ENCODE data around the gene ABLIM2.

Gene ABLIM2

DNA sequence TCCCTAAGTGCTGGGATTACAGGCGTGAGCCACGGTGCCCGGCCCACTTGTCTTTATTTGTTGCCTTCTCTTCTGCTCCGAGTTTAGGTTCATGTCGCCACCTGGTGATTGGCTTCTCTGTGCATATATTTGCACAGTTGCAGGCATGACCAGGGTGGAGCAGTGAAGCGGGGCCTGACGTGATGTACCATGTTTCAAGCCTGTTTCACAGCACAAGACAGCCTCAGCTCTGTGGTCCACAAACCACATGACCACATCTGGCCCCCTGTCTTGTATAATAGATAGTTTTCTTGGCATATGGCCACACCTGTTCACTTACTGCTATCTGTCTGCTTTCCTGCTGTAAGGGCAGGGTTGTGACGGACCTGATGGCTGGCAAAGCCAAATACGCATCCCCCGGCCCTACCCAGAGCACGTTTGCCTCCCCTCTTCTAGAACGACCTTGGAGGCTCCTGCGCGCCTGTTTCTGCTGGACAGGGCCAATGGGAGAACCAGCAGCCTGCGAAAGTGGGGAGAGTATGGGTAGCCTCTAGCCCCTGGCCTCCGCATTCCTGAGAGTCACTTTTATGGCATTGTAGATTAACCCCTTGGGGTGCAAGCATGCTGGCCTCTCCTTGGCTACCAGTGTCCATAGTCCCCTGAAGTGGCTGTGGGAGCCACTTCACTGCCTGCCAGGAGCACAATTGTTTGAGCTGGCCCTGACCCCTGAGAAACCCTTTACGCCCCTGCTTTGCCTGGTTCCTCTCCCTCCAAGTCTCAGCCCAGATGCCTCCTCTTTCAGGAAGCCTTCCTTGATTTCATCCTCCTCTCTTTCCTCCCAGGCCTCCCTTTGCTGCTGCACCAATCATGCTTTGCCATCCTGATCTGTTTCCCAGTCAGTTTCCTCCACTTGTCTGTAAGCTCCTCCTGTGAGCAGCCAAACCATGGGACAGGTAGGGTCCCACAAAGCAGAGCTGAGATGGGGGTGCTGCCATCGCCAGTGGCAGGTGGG lies 34.4 kb upstream of the ABLIM2 start:
- peak; percentile 38 to 72 for DNase-seq

DNA sequence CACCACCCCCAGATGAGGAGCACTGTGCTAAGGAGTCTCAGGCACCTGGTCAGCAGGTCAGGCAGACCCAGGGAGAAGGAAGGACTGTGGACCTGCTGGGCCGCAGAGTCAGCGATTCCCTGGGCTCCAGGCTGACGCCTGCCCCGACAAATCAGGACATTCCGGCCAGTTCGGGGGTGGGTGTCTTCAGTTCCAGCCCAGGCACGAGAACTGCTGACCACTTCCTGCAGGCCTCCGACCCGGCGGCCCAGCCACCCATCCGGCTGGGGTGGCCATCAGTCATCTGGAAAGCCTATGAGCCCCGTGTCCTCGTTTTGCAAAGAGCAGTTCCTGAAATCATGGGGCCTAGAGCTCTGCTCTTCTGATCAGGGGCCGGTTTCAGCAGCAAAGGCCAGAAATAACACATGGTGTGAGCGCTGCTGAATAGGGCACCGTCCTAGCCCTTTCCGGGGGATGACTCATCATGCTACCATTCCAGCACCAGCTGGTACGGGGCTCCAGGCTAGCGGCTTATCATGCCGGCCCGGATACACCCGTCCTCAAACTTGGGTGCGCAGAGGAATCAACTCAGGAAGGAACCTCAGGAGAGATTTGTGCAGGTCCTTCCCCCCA lies 32.6 kb upstream of the ABLIM2 start:
- DNase-seq, result no peak

DNA sequence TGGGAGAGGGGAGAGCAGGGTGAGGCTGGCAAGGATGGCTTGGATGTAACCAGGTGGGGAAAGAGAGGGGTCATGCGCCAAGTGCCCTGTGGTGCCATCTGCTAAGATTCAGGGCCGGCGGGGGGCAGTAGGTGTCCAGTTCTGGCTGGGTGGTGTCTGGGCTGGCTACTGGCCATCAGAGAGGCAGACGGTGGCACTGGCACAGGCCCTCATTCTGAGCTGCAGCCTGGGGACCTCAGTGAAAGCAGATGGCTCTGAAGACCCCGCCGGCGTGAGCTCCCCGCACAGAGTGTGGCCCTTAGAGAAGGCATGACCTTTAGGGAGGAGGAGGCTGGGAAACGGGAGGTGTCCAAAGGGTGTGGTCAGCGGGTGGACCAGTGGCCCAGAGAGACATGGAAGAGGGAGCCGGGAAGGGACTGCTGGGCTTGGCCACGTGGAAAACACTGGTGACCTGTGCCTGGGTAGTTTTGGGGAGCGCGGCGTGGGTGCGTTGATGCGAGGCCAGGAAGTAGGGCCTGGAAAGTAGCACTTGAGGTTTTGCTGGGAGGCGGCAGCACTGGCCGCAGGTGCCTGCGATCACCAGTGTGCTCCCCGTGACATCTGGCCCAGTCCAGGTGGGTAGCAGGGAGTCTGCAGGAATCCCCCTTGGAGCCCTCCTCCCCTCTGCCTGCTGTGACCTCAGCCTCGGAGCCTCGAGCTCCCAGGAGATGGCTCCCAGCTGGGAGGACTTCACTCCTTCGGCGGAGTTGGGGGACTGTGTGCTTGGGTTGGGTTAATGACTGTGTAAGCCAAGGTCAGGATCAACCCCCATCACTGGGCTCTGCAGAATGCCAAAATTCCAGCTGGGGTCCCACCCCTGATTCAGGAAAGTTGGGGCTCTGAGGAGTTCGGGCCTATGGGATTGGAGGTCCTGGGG lies 31.2 kb upstream of the ABLIM2 start:
- DNase-seq, result peak; percentile 28 to 66

DNA sequence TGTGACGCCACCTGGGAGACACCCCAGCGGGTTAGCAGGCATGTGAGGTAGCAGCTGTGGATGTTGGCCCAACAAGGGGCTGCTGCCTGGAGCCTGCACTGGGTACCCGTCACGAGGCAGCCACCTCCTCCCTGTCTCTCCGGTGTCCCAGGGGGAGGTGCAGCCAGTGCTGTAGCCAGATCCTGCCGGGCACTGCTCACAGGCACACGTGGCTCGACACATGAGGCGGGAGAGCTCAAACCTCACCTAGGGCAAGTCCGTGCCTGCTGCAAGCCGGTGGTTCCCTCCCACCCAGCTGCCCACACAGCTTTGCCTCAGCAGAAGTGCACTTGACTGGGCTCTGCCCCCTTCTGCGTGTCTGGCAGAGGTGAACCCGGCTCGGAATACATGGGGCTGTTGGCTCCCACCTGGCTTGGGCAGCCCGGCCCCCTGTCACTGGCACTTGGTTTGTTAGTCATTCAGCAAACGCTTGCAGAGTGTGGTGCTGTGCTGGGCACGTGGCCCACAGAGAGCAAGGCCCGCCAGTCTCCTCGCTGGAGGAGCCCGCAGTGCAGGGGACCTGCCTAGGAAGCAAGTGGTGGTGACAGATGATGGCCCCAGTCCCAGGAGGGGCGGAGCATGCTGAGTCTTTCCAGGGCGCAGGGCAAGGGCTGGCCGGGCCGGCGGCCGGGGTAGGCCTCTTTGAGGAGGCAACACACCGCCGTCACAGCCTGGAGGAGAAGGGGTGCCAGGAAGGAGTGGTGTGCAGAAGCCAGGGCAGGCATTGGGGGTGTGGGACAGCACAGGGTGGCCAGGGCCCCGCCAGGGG lies 30.3 kb upstream of the ABLIM2 start:
- peak; percentile 93 to 99 for DNase-seq

DNA sequence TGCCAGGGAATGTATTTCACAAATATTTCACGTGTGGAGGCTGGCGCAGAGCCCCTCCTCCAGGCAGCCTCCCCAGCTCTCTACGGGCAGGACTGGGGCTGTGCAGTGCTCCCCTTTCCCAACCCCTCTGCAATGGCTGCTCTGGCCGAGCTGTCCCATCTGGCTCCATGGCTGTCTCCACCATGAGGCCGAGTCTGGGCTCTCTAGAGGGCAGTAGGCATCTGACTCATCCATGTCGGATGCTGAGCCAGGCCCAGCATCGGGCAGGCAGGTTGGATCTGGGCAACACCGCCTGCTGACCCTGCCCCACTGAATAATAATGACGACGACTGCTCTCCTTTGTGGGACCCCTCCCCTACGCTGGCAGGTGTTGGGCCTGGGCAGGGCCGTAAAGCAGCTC lies 29.5 kb upstream of the ABLIM2 start:
- DNase-seq, result peak in 1 of 2 experiments; percentile 56

DNA sequence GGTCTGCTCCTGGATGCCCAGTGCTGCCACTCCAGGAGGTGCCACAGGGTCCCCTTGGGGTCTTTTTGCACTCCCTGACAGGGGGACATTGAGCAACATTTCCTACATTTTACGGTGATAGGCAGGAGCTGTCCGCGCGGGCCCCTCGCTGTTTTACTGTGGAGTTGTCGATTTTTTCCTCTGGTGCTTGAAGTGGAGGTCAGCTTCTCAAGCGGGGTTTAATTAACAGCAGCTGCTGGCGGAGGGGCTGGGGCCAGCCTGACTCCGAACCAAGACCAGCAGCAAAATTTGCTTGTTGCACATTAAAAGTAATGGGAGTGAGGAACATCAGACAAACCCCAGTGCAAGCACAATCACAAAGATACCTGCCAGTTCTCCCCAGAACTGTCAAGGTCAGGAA lies 27.3 kb upstream of the ABLIM2 start:
- no peak for DNase-seq

DNA sequence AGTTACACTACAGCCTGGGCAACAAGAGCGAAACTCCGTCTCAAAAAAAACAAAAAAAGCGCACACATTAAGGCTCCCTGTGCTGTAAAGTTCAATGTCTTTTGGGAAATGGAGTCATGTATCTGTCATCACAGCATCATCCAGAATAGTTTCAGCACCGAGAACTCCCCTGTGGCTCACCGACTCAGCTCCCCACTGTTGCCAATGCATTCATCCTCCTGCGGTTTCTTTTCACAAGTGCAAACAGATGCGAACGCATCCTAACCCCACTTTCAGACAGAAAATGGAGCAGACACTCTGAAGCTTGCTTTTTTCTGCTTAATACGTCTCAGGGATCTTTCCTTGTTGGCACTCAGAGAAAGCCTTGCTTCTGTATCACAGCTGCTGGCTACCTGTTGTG lies 26.7 kb upstream of the ABLIM2 start:
- DNase-seq, result no peak

DNA sequence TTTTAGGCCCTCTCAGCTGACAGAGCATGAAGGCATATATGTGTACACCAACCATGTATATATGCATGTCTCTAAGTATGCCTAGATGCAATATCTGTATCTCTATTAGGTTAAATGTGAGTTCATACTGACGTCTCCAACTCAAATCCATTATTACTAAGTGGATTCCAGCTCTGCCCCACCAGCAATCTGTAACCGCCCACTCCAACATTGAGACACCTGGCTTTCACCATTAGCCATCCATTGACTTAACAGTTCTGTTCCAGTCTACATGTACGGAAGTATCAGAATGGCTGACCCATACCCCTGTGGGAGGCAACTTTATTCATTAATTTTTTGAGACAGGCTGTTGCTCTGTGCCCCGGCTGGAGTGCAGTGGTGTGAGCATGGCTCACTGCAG lies 25.4 kb upstream of the ABLIM2 start:
- DNase-seq, result no peak

DNA sequence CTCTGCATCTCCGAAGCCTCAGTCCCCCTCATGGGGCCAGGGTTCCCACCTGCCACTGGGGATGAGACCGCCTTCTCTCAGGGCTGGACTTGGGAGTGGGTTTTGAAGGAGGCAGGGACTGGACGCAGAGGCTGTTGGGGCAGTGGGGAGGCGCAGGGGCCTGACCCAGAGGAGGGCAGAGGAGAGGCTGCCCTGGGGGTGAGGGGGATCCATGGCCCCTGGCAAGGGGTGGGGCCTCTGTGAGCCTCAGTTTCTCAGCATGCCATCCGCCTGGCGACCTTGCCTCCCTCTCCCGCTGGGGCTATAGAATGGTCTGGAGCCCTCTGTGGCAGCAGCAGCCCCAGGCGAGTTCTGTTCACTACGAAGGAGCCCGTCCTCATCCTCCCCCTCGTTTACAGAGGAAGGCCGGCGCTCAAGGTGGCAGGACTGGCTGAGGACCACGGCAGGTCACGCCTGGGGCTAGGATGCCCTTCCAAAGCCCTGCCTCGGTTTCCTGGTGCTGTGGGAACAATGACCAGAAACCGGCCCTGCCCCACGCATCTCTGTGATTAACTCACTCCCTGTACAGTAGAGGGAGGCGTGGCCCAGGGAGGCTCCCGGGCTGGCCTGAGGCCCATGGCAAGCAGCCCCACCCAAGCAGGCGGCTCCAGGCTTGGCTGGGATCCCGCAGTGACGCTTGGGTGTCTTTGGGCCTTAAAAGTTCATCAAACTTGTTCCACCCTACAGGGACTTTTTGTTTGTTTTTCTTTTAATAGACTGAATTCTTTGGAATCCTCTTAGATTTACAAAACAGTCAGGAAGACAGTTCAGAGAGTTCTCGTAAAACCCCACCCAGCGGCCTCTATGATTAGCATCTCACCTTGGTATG lies 24.5 kb upstream of the ABLIM2 start:
- no peak for DNase-seq

DNA sequence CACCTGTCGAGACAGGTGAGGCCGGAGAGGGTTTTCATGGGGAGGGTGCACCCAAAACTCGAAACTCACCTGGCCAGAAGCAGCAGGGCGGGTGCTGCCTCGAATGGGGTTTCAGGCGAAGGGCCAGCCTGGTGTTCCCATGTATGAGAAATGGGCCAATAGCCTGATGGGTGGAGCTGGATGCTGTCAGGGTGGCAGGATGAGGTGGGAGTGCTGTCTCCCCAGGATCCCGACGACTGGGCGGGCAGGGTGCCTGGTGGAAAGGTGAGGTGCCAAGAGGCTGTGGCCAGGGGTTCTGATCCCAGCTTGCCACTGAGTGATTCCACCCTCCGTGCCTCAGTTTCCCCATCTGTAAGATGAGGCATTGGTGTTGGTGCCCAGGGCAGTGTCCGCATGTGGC lies 23.7 kb upstream of the ABLIM2 start:
- no peak for DNase-seq

DNA sequence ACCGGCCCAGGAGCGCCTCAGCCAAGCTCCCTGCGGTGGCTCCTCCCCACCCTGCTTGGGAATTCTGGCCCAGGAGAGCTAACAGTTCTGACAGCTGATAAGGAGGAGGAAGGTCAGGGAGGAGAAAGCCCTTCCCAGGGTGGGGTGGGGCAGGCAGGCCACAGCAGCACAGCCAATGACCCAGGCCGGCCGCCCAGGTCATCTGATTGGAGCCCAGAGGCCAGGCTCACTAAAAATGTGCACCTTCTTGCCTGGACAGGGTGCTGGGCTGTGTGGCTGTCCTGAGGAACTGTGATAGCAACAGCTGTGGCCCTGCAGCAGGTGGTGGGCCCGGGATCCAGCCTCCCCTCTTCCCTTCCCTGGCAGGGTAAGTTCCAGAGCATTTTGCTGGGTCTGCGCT lies 23.2 kb upstream of the ABLIM2 start:
- no peak for DNase-seq

DNA sequence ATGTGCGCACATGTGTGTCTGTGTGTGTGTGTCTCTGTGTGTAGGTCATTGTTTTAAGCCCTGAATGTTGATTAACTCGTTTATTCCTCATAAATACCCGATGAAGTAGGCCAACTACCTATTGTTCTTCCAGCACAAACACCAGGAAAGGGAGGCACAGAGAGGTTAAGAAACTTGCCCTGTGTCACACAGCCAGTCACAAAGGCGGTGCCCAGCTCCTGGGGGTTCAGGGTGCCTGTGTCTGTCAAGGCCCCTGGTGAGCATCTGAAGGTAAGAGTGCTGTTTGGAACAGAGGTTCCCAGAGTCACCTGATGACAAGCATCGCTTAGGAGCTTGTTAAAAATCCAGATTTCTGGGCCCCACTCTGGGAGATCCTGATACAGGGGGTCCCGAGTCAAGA lies 22.5 kb upstream of the ABLIM2 start:
- DNase-seq, result no peak

DNA sequence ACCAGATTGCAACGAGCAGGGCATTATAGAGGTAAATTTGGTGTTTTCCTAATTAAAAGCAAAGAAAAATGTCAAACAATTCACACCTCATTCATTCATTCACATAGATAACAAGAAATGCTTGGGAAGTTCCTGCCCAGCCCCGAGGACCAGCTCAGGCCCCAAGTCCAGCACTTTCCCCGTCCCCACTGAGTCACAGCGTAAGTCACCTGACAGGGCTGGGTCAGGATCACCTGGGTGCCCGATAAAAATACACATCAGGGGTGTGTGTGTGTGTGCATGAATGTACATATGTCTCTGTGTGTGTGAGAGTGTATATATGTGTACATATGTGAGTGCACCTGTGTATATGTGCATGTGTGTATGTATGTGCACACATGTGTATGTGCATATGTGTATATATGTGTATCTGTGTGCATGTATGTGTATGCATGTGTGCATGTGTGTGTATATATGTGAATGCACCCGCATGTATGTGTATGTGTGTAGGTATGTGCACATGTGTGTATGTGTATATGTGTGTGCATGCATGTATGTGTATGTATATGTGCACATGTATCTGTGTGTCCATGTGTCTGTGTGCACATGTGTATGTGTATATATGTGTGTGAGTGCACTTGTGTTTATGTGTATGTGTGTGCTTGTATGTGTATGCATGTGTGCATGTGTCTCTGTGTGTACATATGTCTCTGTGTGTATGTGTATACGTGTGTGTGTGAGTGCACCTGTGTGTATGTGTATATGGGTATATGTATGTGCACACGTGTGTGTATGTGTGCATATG lies 21.9 kb upstream of the ABLIM2 start:
- DNase-seq, result no peak

DNA sequence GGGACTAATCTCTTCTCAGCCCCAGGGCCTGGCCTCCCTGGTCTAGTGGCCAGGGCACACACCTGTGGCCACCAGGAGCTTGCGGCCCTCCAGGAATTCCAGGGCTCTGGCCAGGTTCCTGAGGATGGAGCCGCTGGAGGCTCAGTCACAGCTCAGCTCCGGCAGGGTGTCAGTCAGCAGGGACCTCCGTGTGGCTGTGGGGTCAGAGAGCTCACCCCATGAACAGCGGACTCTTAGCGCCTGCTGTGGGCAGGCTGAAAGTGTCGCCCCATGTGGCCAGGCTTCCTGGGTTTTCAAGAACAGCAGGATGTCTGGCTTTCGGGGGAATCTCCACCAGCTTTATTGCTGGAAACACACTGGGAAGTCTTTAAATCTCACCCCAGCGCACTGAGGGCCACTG lies 21.2 kb upstream of the ABLIM2 start:
- DNase-seq, result no peak

DNA sequence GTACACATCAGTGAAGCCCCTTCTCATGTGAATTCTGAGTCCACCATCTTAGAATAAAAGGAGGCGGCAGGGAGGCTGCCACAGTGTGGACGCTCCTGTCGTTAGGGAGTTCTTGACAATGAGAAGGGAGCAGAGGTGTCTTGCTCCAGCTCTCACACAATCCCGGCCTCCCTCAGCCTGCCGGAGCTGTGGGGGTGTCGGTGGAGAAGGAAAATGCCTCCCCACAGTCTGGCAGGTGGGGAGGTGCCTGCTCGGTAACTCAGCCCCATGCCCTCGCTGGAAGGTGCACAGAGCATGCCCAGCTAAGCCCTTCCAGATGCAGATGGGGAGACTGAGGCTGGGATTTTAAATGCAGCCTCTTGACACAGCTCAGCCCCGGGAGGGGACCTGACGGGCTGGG lies 20.5 kb upstream of the ABLIM2 start:
- DNase-seq, result no peak

DNA sequence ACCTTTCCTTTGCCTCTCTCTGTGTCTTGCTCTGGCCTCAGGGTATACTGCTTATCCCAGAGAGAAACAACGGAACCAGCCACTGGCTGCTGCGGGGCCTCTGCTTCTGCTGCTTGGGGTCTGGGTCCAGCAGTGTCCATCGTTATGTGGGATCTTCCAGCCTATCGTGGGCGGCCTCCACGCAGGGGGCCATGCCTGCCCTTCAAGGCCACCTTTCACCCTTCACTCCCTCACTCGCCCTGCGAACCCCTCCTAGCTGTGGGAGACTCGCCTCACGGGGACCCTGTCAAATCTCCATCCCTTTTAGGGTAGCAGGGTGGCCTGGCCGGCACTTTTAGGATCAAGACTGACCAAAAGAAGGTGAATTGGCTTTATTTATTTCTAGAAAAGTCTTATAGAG lies 19.3 kb upstream of the ABLIM2 start:
- no peak for DNase-seq

DNA sequence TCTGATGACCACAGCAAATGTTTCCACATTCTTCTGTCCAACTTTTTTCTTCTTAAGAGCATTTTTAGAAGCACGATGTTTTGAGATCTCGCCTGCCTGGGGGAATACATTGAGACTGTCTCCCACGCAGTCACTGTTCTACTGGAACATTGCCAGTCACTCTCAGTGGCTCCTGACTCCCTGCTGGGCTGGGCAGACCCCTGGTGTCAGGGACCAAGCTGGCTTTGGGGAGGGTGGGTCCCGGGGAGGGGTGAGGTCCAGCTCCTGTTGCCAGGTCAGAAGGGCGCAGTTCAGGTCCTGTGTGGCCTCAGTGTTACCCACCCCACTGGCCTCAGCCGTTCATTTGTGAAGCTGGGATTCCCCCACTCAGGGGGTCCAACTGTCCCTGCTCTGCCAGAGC lies 18.9 kb upstream of the ABLIM2 start:
- no peak for DNase-seq

DNA sequence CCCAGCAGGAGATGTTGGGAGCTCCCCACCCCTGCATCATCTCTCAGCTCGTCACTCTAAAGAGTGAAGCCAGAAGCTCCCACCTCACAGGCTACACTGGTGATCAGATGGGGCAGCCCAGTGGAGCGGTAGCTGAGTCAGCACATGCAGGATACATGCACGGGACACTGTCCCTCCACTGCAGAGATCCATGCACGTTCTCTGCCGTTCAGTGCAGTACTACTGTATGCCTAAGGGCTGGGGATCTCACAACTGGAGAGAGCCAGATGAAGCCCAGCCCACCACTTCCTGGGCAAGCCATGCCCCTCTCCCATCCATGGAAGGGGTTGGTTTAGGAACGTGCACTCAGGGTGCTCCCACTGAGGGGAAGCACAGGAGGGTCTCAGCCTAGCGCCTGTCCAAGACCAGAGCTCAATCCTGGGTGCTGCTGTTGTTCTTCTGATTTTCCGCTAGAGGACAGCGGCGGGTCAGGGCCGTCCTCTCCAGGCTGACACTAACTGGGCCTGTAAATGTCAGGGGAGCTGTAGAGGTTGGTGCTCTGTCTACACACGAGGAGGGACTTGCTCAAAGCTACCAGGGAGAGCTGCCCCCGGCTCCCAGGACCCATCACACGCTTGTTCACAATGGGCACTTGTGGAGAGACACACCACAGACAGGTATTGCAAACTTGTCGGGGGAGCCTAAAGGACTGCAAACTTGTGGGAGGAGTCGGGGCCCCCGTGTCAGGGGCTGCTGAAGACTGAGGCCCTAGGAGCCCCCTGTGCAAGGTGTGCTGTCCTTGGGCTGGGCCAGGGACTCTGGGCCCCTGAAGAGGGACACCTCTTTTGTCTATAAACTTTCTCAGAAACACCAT lies 18.2 kb upstream of the ABLIM2 start:
- DNase-seq, result peak in 1 of 2 experiments; percentile 67

DNA sequence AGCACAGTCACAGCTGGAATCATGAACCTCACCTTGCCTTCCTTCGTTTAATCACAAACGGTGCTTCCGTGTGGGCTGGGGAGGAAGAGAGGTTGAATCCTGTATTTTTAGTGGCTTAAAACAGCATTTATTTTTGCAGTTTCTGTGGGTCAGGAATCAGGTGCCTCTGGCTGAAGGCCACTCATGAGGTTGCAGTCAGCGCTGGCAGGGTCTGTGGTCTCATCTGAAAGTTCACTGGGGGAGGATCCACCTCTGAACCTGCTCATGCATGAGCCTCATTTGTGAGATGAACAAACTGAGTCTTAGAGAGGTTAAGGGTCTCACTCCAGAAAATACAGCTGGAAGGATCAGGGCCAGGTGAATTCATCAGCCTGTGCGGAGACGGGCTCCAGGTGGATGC lies 17.1 kb upstream of the ABLIM2 start:
- no peak for DNase-seq

DNA sequence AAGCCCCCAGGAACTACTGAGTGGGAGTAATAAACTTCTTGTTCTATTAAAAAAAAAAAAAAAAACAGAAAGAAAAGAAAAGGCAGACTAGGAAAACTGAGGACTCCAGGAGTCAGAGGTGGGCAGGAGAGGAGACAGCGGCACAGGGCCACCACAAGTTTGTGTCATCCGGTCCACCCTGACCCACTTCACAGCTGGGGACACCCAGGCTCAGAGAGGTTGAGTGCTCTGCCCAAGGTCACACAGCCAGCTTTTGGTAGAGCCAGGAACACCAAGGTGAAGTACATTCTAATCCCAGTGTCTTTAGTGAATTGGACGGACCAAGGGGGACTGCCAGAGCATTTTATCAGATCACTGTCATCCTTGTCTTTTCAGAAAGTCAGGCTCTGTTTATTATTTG lies 16.4 kb upstream of the ABLIM2 start:
- DNase-seq, result no peak
